ENCODE results near the gene TEF.

- TF ChIP-seq TAF1 (IDR thresholded peaks at IDR 0.05; ENCODE audit: borderline replicate concordance, low read depth, low read length) (no peak), CHD2 (IDR thresholded peaks at IDR 0.05; ENCODE audit: low read length, partially characterized antibody) (no peak), EP300 (IDR thresholded peaks at IDR 0.05; ENCODE audit: borderline replicate concordance in 1 of 2, low read depth in 1 of 2, low read length in 1 of 2) (no peak), JUND (IDR thresholded peaks at IDR 0.05) (no peak), NFIC (IDR thresholded peaks at IDR 0.05; ENCODE audit: borderline replicate concordance) (no peak), ELF1 (IDR thresholded peaks at IDR 0.05) (no peak), GABPA (IDR thresholded peaks at IDR 0.05; ENCODE audit: low read depth) (no peak), RCOR1 (IDR thresholded peaks at IDR 0.05; ENCODE audit: low read length) (no peak), USF2 (IDR thresholded peaks at IDR 0.05; ENCODE audit: borderline replicate concordance, low read depth, low read length) (no peak)
- TF ChIP-seq, protein P1, sequence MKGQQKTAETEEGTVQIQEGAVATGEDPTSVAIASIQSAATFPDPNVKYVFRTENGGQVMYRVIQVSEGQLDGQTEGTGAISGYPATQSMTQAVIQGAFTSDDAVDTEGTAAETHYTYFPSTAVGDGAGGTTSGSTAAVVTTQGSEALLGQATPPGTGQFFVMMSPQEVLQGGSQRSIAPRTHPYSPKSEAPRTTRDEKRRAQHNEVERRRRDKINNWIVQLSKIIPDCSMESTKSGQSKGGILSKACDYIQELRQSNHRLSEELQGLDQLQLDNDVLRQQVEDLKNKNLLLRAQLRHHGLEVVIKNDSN (IDR thresholded peaks at IDR 0.05; ENCODE audit: borderline replicate concordance, low read depth) = no peak
- TF ChIP-seq, protein P2, sequence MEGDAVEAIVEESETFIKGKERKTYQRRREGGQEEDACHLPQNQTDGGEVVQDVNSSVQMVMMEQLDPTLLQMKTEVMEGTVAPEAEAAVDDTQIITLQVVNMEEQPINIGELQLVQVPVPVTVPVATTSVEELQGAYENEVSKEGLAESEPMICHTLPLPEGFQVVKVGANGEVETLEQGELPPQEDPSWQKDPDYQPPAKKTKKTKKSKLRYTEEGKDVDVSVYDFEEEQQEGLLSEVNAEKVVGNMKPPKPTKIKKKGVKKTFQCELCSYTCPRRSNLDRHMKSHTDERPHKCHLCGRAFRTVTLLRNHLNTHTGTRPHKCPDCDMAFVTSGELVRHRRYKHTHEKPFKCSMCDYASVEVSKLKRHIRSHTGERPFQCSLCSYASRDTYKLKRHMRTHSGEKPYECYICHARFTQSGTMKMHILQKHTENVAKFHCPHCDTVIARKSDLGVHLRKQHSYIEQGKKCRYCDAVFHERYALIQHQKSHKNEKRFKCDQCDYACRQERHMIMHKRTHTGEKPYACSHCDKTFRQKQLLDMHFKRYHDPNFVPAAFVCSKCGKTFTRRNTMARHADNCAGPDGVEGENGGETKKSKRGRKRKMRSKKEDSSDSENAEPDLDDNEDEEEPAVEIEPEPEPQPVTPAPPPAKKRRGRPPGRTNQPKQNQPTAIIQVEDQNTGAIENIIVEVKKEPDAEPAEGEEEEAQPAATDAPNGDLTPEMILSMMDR (IDR thresholded peaks at IDR 0.05) = no peak
These were observed 44.1 kb downstream of the TEF start for GRCh38 chr22:41425660-41426365.

Measured in SK-N-SH (cell line).